ENCODE data around the gene KCTD5. TPM values are rescaled to one million over a fixed set of nuclear protein-coding genes. Genes with fewer than 3 reads are reported as not detected.
A peak's percentile ranks its signal among the peaks of the same experiment; 100 is the strongest.

The KCTD5 gene
- polyA plus RNA-seq, 10 donors, result 18.5 to 22.9 (median 20.6) TPM

GRCh38 chr16:2749476-2749875 is 67.2 kb downstream of the KCTD5 start:
- DNase-seq, result no peak

- DNase-seq, result no peak
Measured at GRCh38 chr16:2749936-2750335, 67.6 kb downstream of the KCTD5 start.

GRCh38 chr16:2751577-2752034 is 69.3 kb downstream of the KCTD5 start:
- peak in 1 of 3 donors; percentile 18 for DNase-seq

- peak; percentile 97 to 100 (median 98) for DNase-seq
Measured at GRCh38 chr16:2752035-2752849, 69.9 kb downstream of the KCTD5 start, which contains the start of gene SRRM2. TSS of gene SRRM2 (plus strand) at chr16:2752638. CDS start at chr16:2756365, 3,727 bp downstream.

- peak; percentile 58 to 92 (median 82) for DNase-seq
Measured at GRCh38 chr16:2752850-2753732, 70.8 kb downstream of the KCTD5 start.

GRCh38 chr16:2753733-2754020 is 71.4 kb downstream of the KCTD5 start:
- no peak for DNase-seq

- DNase-seq, result no peak
Measured at GRCh38 chr16:2755158-2755557, 72.8 kb downstream of the KCTD5 start.

GRCh38 chr16:2756288-2757015 is 74.1 kb downstream of the KCTD5 start:
- DNase-seq, result no peak

GRCh38 chr16:2757344-2757743 is 75.0 kb downstream of the KCTD5 start:
- no peak for DNase-seq

Other genes starting within 250 kb of the KCTD5 start
- 1 to 10 TPM; 2.7 to 7.5 (median 4.8) TPM for gene TEDC2, start 222.4 kb upstream of the KCTD5 start, polyA plus RNA-seq (ENCODE audit: insufficient read length in 10 of 10)
- 1 to 10 TPM; 1.7 to 2.9 (median 2.3) TPM for gene NTN3, start 211.2 kb upstream of the KCTD5 start, polyA plus RNA-seq (ENCODE audit: insufficient read length in 10 of 10)
- gene TBC1D24, start 207.4 kb upstream of the KCTD5 start, polyA plus RNA-seq (ENCODE audit: insufficient read length in 10 of 10), result 10 to 100 TPM; 14.9 to 25.3 (median 21.4) TPM
- gene ATP6V0C, start 168.6 kb upstream of the KCTD5 start, polyA plus RNA-seq (ENCODE audit: insufficient read length in 10 of 10), result 100 to 1,000 TPM in 4 of 10 donors, 10 to 100 TPM in 6; 70.4 to 142 (median 94.2) TPM
- 10 to 100 TPM in 6 of 10 donors, 1 to 10 TPM in 4; 6.5 to 16.4 (median 11.0) TPM for gene AMDHD2, start 162.2 kb upstream of the KCTD5 start, polyA plus RNA-seq (ENCODE audit: insufficient read length in 10 of 10)
- gene CEMP1, start 151.1 kb upstream of the KCTD5 start, polyA plus RNA-seq (ENCODE audit: insufficient read length in 10 of 10), result 1 to 10 TPM in 6 of 10 donors, under 1 TPM in 2, not detected in 2; 0.15 to 3.3 (median 1.7) TPM
- gene PDPK1, start 144.5 kb upstream of the KCTD5 start, polyA plus RNA-seq (ENCODE audit: insufficient read length in 10 of 10), result 10 to 100 TPM; 23.7 to 34.3 (median 28.6) TPM
- 1 to 10 TPM in 6 of 10 donors, under 1 TPM in 4; 0.86 to 1.6 (median 1.2) TPM for gene PRSS27, start 37.7 kb downstream of the KCTD5 start, polyA plus RNA-seq (ENCODE audit: insufficient read length in 10 of 10)
- gene SRRM2, start 70.1 kb downstream of the KCTD5 start, polyA plus RNA-seq (ENCODE audit: insufficient read length in 10 of 10), result 100 to 1,000 TPM; 351 to 593 (median 450) TPM
- gene ELOB, start 94.8 kb downstream of the KCTD5 start, polyA plus RNA-seq (ENCODE audit: insufficient read length in 10 of 10), result 100 to 1,000 TPM; 126 to 207 (median 146) TPM
- gene PRSS33, start 105.0 kb downstream of the KCTD5 start, polyA plus RNA-seq (ENCODE audit: insufficient read length in 10 of 10), result not detected
- gene PRSS41, start 115.9 kb downstream of the KCTD5 start, polyA plus RNA-seq (ENCODE audit: insufficient read length in 10 of 10), result not detected
- gene PRSS21, start 134.7 kb downstream of the KCTD5 start, polyA plus RNA-seq (ENCODE audit: insufficient read length in 10 of 10), result under 1 TPM in 3 of 10 donors, not detected in 7; 0.24 to 0.53 (median 0.31) TPM
- under 1 TPM in 9 of 10 donors, not detected in 1; 0.24 to 0.90 (median 0.56) TPM for gene ZG16B, start 147.8 kb downstream of the KCTD5 start, polyA plus RNA-seq (ENCODE audit: insufficient read length in 10 of 10)
- gene PRSS22, start 175.6 kb downstream of the KCTD5 start, polyA plus RNA-seq (ENCODE audit: insufficient read length in 10 of 10), result under 1 TPM in 2 of 10 donors, not detected in 8; 0.83 to 0.94 TPM
- 10 to 100 TPM; 10.4 to 20.2 (median 15.5) TPM for gene FLYWCH2, start 200.7 kb downstream of the KCTD5 start, polyA plus RNA-seq (ENCODE audit: insufficient read length in 10 of 10)
- gene FLYWCH1, start 229.4 kb downstream of the KCTD5 start, polyA plus RNA-seq (ENCODE audit: insufficient read length in 10 of 10), result 10 to 100 TPM; 10.7 to 25.3 (median 17.2) TPM